Suppressor macrophage treated with lipopolysaccharide for 1 hour (primary cell): ENCODE measurements around the gene ZSCAN20.
"Not testable (repeated sequence)": the region's sequence is repeated elsewhere in the genome, so short reads cannot be mapped to it uniquely, and the experiment has no call there.

Source experiments
- DNase-seq, 3 donors: peaks; one replicate each; pipeline ENCODE4 v3.0.0-alpha.2; 2020 to 2022

ZSCAN20 gene

GRCh38 chr1:33494929-33495328 is 22.5 kb downstream of the ZSCAN20 start:
- no peak for DNase-seq

- no peak for DNase-seq
Measured at GRCh38 chr1:33497410-33497809, 25.0 kb downstream of the ZSCAN20 start.

DNA sequence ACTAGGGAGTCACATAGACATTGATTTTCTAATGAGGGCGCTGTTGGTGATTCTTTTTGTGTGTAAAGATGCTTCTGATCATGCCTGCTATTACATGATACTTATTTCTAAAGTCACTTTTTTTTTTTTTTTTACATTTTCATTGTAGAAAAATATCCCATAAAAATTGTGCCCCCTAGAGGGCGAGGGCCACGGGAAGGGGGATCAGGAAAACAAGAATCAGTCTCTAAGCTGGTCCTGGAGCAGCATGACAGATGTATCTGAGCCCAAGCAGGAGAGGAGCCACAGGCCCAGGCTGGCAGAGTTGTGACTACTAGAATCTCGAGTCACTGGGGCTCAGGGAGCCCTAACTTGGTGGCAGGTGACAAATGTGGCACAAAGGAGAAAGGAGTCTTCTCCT is 28.1 kb downstream of the ZSCAN20 start:
- DNase-seq, result no peak

- peak in 1 of 3 donors; percentile 15 for DNase-seq
Measured at GRCh38 chr1:33501309-33501708, 28.9 kb downstream of the ZSCAN20 start.

DNA sequence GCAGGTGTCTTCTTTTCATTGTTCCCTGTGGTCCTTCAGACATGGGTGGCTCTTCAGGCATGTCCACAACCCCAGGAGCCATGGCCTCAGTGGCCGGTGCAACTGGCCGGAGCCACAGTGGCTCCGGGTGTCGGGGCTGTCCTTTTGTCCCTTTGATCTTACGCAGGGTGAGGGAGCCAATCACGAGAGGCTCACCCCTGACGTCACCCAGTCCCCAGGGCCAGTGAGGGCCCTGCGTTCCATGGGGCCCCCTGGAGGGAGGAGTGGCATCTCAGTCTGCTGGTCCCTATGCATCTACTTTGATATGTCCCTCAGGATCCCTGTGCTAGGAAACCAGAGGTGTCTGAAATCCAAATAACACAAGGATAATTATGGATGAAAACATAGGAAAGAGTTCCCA is 29.3 kb downstream of the ZSCAN20 start:
- no peak for DNase-seq

DNA sequence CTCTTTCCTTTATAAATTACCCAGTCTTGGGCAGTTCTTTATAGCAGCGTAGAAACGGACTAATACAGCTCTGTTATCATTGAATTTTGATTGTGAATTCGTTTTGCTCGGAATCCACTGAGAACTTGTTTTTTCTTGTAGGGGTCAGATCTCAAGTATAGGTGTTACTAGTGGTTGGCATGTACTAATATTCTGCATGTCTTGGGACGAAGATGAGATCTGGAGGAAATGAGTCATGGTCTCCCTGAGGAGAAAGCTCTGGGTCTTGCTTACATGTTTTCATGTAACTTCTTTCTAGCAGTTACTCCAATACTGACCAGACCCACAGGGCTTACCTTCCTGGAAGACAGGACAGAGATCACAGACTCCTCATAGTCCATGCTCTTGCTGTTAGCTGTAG is 30.3 kb downstream of the ZSCAN20 start:
- no peak for DNase-seq

DNA sequence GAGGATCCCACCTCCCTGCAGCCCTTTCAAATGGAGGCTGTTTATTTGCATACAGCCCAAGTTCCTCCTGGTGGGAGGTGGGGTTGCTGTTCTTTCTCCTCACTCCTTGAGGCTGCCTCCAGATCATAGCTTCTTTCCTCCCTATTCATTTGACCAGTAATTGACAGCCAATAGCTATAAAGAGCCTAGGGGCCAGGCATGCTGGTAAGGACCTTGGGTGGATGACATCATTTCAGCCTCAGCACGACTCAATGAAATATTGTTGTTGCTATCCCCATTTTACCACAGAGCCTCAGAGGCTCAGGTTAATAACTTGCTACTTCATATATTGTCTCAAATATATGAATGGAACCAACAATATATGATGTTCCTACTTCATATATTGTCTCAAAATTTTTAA is 31.1 kb downstream of the ZSCAN20 start:
- DNase-seq, result no peak

GRCh38 chr1:33507661-33508060 is 35.2 kb downstream of the ZSCAN20 start:
- no peak for DNase-seq

DNA sequence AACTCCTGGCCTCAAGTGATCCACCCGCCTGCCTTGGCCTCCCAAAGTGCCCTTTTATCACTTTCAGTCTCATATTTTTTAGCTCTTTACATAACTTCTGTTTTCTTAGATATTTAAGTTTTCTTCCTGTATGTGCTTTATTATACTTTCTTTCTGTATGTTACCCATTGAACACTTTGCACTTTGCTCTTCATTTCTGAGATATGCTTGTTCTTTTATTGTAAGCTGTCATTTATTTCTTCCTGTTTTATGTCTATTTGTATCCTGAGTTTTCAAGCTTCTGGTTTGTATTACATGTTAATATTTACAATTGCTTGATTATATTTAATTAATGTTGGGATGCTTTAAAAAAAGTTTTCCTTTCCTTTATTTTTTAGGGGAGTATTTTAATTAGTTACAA is 35.7 kb downstream of the ZSCAN20 start:
- DNase-seq, result no peak

DNA sequence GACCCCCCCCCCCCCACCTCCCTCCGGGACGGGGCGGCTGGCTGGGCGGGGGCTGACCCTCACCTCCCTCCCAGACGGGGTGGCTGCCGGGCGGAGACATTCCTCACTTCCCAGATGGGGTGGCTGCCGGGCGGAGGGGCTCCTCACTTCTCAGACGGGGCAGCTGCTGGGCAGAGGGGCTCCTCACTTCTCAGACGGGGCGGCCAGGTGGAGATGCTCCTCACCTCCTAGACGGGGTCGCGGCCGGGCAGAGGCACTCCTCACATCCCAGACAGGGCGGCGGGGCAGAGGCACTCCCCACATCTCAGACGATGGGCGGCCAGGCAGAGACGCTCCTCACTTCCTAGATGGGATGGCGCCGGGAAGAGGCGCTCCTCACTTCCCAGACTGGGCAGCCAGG is 36.8 kb downstream of the ZSCAN20 start:
- not testable (repeated sequence) for DNase-seq

- no peak for DNase-seq
Measured at GRCh38 chr1:33512226-33513011, 40.0 kb downstream of the ZSCAN20 start.

DNA sequence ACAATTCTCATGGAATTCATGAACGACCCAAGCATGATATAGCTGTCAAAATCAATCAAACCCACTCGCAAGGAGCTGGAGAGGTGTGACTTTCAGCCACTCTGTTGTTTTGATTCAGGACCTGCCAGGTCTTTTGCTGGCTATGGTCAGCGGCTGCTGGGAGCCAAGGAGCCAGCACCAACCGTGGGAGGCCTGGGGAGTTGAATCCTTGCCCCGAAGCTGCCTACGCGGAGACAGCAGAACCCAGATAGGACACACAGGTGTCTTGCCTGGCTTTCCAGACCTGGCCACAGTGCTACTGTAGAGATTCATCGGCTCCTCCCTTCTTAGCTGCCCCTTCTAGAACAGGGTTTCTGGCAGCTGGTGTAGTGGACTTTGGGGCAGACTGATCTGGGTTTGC is 42.7 kb downstream of the ZSCAN20 start:
- no peak for DNase-seq

DNA sequence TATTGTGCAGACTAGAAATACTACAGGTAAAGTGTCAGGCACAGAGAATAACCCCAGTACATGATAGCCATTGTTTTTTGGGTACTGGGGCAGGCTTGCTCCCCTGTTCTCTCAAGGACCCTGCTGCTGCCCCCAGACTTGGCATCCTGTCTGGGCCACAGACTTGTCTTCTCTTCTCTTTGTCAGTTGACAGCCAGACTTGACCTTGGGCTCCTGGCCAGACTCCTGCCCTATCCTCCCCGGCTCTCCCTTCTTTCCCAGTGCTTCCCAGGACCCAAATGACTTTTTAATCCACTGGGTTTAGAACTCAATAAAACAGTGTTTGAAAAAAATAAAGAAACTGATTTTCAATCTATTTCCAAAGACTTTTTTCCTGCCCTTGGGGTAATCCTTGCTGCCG is 43.2 kb downstream of the ZSCAN20 start:
- no peak for DNase-seq

- DNase-seq, result no peak
Measured at GRCh38 chr1:33516428-33516827, 44.0 kb downstream of the ZSCAN20 start.

DNA sequence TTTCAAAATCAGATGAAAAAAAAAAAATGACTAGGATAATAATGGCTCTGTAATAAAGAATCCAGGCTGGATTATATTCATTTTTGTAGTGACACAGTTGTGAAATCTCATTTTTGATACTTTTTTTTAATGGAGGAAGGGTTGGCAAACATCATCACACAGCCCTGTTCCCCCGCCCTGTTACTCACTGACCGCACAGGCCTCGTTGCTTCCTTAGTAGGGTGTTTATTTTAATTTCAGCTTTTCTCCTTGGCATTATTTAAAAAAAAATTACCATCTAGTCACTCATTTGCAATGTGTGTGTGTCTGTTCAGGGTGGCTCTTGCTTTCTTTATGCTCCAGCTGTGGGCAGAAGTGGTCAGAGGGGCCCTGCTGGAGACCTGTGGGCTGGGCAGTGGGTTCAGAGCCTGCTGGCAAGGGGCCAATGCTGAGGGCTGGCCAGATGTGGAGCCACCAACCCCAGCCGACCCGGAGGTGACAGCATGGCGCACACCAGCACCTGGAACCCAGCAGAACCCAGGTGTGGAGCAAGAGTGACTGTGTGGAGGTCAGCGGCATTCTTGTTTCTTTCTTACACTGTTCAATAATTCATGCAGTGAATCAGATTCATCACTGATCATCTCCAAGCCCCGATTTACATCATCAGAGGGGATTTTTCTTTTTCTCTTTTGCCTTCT is 44.6 kb downstream of the ZSCAN20 start:
- no peak for DNase-seq

- DNase-seq, result no peak
Measured at GRCh38 chr1:33517596-33518250, 45.3 kb downstream of the ZSCAN20 start.

DNA sequence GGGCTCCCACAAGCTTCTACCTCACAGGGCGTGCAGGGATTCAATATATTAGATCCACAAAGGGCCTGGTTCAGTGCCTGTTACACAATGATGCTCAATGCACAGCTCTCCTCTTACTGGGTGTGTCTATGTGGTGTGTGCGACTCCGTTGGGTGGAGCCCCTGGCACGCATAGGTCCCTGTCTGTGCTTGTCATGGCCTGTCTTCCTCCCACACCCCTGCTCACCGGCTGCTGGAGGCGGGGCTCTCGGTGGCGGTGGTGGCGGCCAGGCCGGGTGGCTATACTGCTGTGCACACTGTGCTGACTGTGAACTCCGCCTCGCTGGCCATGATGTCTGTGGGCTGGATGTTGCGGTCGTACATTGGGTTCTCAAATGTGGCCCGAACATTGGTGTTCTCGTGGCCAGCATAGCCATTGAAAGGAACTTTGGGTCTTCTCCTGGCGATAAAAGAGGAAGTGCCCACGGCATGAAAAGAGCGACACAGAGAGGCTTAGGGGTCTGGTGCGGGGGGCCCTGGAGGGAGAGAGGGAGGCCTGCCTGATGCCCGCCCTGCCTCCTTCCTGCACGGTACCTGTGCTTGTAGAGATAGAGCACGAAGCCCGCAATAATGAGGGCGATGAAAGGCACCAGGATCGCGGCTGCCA is 46.9 kb downstream of the ZSCAN20 start:
- DNase-seq, result no peak

DNA sequence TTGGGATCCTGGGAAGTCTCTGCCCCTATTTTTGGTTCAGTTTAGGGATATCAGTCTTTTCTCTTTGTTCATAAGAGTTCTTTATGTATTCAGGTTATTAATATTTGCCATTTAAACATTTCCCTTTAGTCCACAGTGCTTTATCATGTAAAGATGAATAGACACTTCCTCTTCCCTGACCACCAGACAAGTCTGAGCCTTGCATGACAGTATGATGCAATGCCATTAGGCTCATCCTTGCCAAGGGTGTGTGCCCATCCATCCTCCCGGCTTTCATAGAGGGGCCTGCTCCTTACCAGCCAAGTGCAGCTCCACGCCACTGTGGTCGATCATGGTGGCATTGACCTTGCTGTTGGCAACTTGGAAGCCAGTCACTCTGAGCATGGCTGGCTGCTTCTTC is 52.1 kb downstream of the ZSCAN20 start:
- DNase-seq, result peak; percentile 13 to 43 (median 21)

DNA sequence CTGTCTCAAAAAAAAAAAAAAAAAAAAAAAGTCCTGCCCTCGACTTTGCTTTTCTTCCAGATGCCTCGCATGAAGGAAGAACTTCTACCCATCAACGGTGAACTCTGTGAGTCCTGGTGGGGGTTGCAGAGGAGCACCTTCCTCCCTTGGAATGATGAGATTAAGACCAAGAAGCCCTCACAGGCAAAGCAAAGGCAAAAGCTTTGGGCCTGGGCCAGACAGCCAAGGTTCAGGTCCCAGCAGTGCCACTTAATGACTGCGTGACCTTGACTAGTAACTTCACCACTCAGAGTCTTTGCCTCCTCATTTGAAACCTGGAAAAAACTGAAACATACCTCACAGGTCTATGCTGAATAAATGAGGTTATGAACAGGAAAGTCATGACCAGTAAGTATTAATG is 55.5 kb downstream of the ZSCAN20 start:
- no peak for DNase-seq

GRCh38 chr1:33529957-33530356 is 57.5 kb downstream of the ZSCAN20 start:
- DNase-seq, result no peak

DNA sequence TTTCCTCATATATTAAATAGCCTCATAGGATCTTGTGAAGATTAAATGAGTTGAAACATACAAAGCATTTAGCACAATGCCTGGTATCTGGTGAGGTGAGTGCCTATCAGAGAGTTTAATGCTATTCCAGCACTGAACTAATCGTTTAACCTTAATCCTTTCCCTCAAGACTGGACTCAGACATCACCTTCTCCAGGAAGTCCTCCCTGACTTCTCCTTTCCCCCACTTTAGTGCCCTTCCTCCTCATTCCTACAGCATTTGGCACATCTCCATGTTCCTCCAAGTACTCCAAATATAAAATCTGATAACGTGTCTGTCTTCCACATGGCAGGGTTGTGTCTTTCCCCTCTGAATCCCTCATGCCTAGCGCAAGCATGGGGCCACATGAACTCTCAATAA is 59.8 kb downstream of the ZSCAN20 start:
- no peak for DNase-seq

GRCh38 chr1:33532936-33533335 is 60.5 kb downstream of the ZSCAN20 start:
- no peak for DNase-seq

DNA sequence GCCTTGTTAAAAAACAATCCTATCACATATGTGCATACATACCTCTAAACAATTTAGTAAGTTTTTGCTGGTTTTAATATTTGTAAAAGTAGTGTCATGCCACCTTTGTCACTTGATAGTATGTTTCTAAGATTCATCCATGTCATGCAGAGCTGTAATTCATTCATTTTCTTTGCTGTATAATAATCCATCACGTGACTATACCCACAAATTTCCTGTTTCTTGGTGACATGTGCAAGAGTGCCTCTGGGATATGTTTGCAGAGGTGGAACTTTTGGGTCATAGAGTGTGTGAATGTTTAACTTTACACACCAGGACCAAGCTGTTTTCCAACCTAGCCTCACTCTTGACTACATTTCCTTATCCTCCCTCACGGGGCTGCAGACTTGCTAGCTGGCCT is 62.9 kb downstream of the ZSCAN20 start:
- no peak for DNase-seq

- no peak for DNase-seq
Measured at GRCh38 chr1:33537885-33538284, 65.4 kb downstream of the ZSCAN20 start.
